GM19372 (cell line): ENCODE measurements around the gene CNTN4.

ENCODE experiments used
- ATAC-seq: cut with Tn5 transposase; IDR thresholded peaks from one replicate; pipeline ENCODE4 v1.9.1; 2021; ENCODE audit warnings: mild to moderate bottlenecking, low read depth, moderate library complexity; ENCODE audit not compliant: unreplicated experiment

The CNTN4 gene

GRCh38 chr3:2656806-2657777, 558.4 kb downstream of the CNTN4 start:
- no peak for ATAC-seq

DNA sequence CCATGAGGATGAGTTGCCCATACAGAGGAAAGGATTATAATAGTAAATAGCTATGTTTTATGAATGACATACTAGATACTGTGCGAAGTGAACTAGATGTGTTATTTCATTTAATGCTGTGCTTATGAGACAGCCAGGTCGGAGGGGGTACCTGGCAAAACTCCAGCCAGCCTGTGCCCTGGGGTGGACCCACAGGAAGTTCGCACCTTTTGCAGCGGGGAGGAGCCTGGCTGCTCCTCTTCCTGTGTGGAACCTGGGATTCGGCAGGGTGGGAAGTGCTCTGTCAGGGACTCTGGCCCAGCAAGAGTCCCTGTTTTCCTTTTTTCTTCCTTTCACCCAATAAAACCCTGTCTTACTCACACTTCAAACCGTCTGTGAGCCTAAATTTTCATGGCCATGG, 559.3 kb downstream of the CNTN4 start:
- no peak for ATAC-seq

DNA sequence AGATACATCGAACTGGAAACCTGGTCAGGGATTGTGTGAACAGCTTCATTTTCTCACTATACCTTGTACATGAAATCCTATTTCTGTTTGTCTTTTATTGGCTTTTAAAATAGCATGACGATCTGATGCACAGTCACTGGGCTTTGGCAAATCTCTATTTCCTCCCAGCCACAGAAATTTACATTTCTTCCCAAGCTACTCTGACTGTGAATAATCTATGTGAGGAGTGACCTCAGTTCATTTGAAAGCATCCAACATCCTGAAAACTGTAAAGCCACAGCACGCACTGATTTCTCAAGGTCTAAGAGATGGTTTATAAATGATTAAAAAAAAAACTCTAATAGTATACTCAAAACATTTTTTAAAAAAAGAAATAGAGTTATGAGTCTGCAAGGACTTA, 561.2 kb downstream of the CNTN4 start:
- no peak for ATAC-seq

DNA sequence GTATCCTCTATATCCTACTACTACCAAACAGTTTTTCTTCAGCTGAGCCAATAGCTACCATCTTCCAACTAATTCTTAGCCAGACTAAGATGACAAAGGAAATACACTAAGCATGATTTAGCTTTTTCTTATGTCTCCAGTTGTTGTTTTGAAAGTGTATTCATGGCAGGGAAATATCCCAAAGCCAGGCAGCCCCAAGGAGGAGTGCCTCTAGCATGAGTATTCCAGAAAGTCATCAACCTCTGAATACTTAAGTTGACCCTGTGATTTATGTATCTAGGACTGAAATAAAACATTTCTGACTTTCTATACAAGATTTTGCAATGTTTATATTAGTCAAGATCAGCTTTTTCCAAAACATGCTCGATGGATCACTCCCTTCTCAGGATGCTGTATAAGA, 562.4 kb downstream of the CNTN4 start:
- no peak for ATAC-seq

DNA sequence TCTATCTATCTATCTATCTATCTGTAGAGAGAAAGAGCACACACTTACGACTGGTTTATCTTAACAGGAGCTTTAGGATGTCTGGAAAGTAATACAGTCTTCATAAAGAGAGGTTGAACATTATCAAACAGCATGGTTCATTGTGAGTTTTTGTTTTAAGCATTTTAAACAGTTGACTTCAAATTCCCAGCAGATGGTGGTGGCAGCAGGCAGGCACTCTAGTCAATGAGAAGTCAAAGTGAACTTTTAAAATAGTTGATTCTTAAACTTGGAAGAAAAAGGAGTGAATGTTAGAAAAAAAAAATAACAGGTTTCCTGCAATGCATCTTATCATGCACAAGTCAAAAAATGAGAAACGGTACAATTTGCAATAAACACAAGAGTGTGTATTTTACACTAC, 578.8 kb downstream of the CNTN4 start:
- no peak for ATAC-seq

GRCh38 chr3:2680236-2680635, 581.6 kb downstream of the CNTN4 start:
- ATAC-seq, result no peak

DNA sequence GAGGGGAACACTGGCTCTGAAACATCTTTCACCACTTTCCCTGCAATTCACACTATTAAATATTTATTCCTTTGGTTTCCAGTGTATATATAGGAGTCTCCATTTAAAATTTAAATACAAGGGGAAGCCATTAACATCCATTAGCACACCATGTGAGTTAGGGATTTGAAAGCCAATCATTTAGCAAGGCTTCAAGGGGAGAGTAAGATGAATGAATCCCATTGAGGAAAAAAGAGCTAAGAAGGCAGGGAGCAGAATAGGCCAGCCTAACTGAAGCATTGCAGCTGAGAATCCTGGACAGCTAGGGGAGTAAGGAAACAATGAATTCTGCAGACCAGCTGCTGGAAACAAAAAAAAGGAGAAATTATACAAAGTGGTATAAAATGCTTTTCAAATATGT, 585.4 kb downstream of the CNTN4 start:
- no peak for ATAC-seq

- no peak for ATAC-seq
Measured at GRCh38 chr3:2686816-2687502, 588.3 kb downstream of the CNTN4 start.

DNA sequence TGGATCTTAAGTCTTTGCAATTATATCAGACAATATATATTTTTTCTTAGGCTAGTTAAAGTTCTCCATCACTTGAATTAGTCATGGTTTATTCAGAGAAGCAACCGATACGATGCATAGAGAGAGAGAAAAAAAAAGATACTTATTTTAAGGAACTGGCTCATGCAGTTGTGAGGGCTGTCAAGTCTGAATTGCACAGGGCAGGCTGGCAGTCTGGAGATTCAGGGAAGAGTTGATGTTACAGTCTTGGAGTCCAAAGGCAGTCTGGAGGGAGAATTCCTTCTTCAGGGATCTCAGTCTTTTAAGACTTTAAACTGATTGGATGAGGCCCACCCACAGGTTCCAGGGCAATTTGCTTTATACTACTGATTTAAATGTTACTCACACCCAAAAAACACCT, 598.9 kb downstream of the CNTN4 start:
- ATAC-seq, result no peak

DNA sequence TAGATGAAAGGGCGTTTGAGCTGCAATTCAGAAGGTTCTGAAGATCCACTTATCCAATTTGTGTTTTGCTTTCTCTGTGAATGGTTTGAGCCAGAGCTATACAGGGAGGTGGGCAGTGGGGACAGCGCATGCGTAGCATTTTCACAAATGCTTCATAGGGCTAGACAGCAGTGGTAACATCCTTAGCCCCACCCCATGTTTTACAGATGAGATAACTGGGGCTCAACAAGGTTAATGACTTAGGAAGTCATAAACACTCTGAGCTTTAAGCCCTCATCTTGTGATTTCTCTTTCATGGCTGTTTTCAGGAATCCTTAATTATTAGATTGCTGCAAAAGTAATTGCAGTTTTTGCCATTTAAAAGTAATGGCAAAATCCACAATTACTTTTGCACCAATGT, 602.8 kb downstream of the CNTN4 start:
- no peak for ATAC-seq

DNA sequence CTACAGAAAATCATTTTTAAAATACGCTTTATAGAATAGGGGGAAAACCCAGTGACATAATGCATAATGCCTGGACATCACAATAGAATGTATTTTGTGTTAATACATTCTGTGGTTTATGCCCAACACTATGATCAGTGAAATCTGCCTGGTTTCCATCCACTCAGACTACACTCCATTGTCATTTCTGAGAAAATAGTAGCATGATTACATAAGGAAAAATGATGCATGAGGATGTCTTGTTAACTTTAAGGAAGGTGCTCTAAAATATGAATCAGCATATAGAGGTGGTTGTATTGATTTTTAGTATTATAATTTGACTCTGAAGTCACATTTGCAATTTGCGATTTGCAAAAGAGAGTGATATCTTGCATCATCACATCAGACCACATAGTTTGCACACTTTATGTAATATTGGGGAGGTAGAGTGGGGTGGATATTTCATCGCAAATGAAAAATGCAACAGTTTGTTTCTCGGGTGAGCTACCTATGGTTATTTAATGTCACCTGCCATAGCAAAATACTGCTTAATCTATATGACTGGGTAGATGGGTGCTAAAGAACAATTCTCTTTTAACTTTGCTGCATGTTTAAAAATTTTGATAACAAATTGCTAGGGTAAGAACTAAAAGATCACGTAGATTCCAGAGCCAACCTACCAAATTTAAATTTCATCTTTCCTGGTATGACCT, 607.6 kb downstream of the CNTN4 start:
- no peak for ATAC-seq

DNA sequence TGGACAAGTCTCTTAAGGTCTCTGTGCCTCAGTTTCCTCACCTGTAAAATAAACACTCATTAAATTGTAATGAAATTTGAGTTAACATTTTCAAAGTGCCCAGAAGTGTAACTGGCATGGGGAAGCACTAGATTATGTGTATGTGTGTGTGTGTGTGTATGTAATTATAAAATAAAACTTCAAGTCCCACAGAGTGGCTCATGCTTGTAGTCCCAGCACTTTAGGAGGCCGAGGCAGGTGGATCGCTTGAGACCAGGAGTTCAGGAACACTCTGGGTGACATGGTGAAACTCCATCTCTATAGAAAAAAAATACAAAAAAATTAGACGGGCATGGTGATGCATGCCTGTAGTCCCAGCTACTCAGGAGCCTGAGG, 608.2 kb downstream of the CNTN4 start:
- ATAC-seq, result no peak

- ATAC-seq, result no peak
Measured at GRCh38 chr3:2711081-2711480, 612.4 kb downstream of the CNTN4 start.

GRCh38 chr3:2713923-2714322, 615.3 kb downstream of the CNTN4 start:
- no peak for ATAC-seq

DNA sequence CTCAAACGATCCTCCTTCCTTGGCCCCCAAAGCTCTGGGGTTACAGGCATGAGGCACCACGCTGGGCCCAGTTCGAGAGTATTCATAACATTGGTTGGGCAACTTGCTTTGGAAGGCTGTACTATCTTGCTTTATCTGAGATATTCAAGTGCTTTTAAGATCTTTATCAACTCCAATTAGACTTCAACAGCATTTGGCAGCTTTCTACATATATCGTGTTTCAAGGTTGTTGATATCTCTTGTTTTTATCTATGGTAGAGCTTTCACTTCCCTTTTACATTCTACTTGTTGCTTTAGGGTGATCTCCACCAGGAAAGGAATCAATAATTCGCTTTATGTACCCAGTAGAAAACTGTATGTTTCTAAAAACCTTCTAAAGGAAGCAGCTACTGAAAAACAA, 616.2 kb downstream of the CNTN4 start:
- no peak for ATAC-seq

- no peak for ATAC-seq
Measured at GRCh38 chr3:2727101-2727500, 628.4 kb downstream of the CNTN4 start.

DNA sequence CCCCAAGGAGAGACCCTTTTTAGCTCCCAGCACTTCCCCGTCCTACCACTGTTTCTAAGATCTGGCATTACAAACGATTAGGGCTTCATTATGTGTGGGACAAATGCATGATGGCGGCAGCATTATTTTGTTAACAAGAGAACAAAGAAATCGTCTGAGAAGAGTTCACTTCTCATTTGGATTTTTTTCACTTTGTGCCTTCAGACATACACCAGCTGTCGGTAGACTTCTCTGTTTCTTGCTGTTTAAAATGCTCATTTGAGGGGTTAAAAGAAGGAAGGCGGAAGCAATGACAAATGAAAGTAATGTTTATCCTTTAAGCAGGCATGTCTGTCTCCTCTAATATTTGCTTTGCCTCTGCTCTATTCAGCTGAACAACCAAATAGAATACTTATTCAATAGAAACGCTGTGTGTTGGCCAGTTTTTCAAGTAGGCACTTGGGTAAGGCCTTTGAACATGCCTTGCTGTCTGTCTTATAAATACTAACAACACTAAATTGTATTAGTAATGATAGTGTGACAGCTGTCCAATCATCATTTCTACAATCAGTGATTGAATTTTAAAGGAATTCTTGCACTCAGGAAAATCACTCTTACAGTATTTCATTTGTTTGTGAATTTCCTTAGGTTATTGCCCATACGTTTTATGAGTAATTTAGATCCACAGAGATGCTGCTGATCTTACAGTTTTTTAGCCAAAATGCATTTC, 629.1 kb downstream of the CNTN4 start:
- ATAC-seq, result no peak

DNA sequence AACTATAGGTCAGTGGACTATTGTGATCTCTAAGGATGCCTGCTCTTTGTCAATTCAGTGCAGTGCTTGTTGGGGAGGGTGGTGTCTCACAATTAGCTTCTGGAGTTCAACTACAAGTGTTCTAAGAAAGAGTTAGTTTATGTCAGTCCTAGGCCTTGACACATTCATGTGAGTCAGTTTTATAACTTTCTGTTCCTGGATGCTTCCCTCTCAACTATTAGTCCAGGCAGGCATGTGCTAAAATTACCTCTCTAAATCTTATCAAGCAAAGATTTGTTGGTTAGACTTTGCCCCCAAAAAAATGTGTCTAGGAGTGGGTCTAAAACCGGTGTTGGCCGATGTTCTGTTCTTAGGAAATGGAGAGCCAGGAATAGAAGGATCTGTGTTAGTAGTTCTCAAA, 633.2 kb downstream of the CNTN4 start:
- ATAC-seq, result no peak

- no peak for ATAC-seq
Measured at GRCh38 chr3:2735392-2735894, 636.8 kb downstream of the CNTN4 start.

- no peak for ATAC-seq
Measured at GRCh38 chr3:2741516-2741915, 642.9 kb downstream of the CNTN4 start.
